Liver (tissue), 3 donors: ENCODE results near the gene TUFT1.

Source experiments
- CTCF ChIP-seq: fragments of 150-350 bp; IDR thresholded peaks from 2 replicates; pipeline ENCODE4 v1.5.1; 2017; ENCODE audit warnings: improper control_type of control experiment, low read depth, low read length; ENCODE audit not compliant: missing input control
- EGR1 ChIP-seq, 2 donors: IDR thresholded peaks; 2 replicates each; pipeline ENCODE4 v1.6.1; 2016 to 2018; ENCODE audit warnings: antibody characterized with exemption in 2 of 2, low read depth in 2 of 2
- FOXA1 ChIP-seq: IDR thresholded peaks from 2 replicates; pipeline ENCODE4 v1.6.1; 2016; ENCODE audit warnings: antibody characterized with exemption
- HNF4A ChIP-seq, 2 donors: conservative IDR thresholded peaks; 2 replicates each; pipeline ENCODE4 v1.6.1; 2016; ENCODE audit warnings: antibody characterized with exemption in 2 of 2, mild to moderate bottlenecking in 2 of 2
- MAX ChIP-seq: IDR thresholded peaks from 2 replicates; pipeline ENCODE4 v1.6.1; 2016; ENCODE audit warnings: antibody characterized with exemption
- NR2F2 ChIP-seq: IDR thresholded peaks from 2 replicates; pipeline ENCODE4 v1.6.1; 2016; ENCODE audit warnings: antibody characterized with exemption
- REST ChIP-seq: IDR thresholded peaks from 2 replicates; pipeline ENCODE4 v1.6.1; 2016; ENCODE audit warnings: antibody characterized with exemption, mild to moderate bottlenecking
- RXRA ChIP-seq, 2 donors: IDR thresholded peaks; 2 replicates each; pipeline ENCODE4 v1.6.1; 2017 to 2018; ENCODE audit warnings: antibody characterized with exemption in 2 of 2, mild to moderate bottlenecking in 1 of 2
- YY1 ChIP-seq: IDR thresholded peaks from 2 replicates; pipeline ENCODE4 v1.6.1; 2016; ENCODE audit warnings: antibody characterized with exemption, mild to moderate bottlenecking
- ZBTB33 ChIP-seq: IDR thresholded peaks from 2 replicates; pipeline ENCODE4 v1.6.1; 2016; ENCODE audit warnings: antibody characterized with exemption
- donor health status: healthy.
- donor health status: healthy.

- TF ChIP-seq CTCF = no peak
- TF ChIP-seq HNF4A (conservative IDR thresholded peaks at IDR 0.05) = no peak
- TF ChIP-seq MAX = no peak
- TF ChIP-seq NR2F2 = no peak
- TF ChIP-seq EGR1 (IDR thresholded peaks at IDR 0.05; ENCODE audit: low read depth in 2 of 2) = no peak
- TF ChIP-seq REST = no peak
- TF ChIP-seq RXRA (IDR thresholded peaks at IDR 0.05) = no peak
- no peak for TF ChIP-seq FOXA1
- no peak for TF ChIP-seq ZBTB33
- no peak for TF ChIP-seq YY1
Observed at GRCh38 chr1:151577173-151577572, 37.1 kb downstream of the TUFT1 start.
